ENCODE measurements around the gene DPEP3. TPM values are rescaled to one million over a fixed set of nuclear protein-coding genes. Genes with fewer than 3 reads are reported as not detected.

DPEP3 gene
- not detected in 2 replicates for total RNA-seq
- polyA plus RNA-seq = not detected in 2 replicates

- Histone ChIP-seq H3K9me2 (replicated peaks; ENCODE audit: insufficient read depth) (no peaks in the 10 kb centered on the region), H3K27ac (no peak within 1 kb of the TSS), H3K4me2 (no peak within 1 kb of the TSS), H3K36me3 (replicated peaks; ENCODE audit: insufficient read depth, low read depth) (no peaks in the 10 kb centered on the region), H3K9me3 (ENCODE audit: low read depth) (no peaks in the 10 kb centered on the region), H2AFZ (no peak within 1 kb of the TSS), H3K4me1 (ENCODE audit: insufficient read depth) (no peaks in the 10 kb centered on the region), H3K4me3 (no peak within 1 kb of the TSS), H3K79me2 (no peaks in the 10 kb centered on the region), H3K27me3 (no peaks in the 10 kb centered on the region), H4K20me1 (ENCODE audit: insufficient read depth, poor library complexity, severe bottlenecking) (no peaks in the 10 kb centered on the region)
- TF ChIP-seq EZH2 (IDR thresholded peaks at IDR 0.05; ENCODE audit: borderline replicate concordance) = no peak
- TF ChIP-seq CTCF (IDR thresholded peaks at IDR 0.05; ENCODE audit: poor library complexity) = peak; percentile 5
- TF ChIP-seq EZH2phosphoT487 (IDR thresholded peaks at IDR 0.05; ENCODE audit: low read depth, severe bottlenecking, unreplicated experiment) = no peak
- DNase-seq (ENCODE audit: low spot score) = no peak
- 83% methylated on average over 48 of the region's 62 CpGs for WGBS (ENCODE audit: low lambda C conversion rate, missing lambda C conversion rate)
These were observed at the start of gene DPEP3 for GRCh38 chr16:67979955-67980678. Gene DPEP3 (minus strand): TSS chr16:67980499. CDS start chr16:67980380, 119 bp downstream.

GRCh38 chr16:68028996-68029395 is 48.7 kb upstream of the DPEP3 start:
- TF ChIP-seq EZH2phosphoT487 (IDR thresholded peaks at IDR 0.05; ENCODE audit: low read depth, severe bottlenecking, unreplicated experiment) (no peak), CTCF (IDR thresholded peaks at IDR 0.05; ENCODE audit: poor library complexity) (no peak), EZH2 (IDR thresholded peaks at IDR 0.05; ENCODE audit: borderline replicate concordance) (no peak)
- H3K9me3 ChIP-seq (ENCODE audit: low read depth) = no peaks in the 10 kb centered on the region
- no peak overlapping the region for H3K27ac ChIP-seq
- no peak for DNase-seq (ENCODE audit: low spot score)
- H3K4me1 ChIP-seq (ENCODE audit: insufficient read depth) = peaks cover 2% of the 10 kb centered on the region
- WGBS (ENCODE audit: low lambda C conversion rate, missing lambda C conversion rate) = 96% methylated on average over 3 of the region's 3 CpGs
- H3K36me3 ChIP-seq (replicated peaks; ENCODE audit: insufficient read depth, low read depth) = no peaks in the 10 kb centered on the region
- no peaks in the 10 kb centered on the region for H3K9me2 ChIP-seq (replicated peaks; ENCODE audit: insufficient read depth)
- no peak overlapping the region for H3K4me2 ChIP-seq
- no peaks in the 10 kb centered on the region for H3K27me3 ChIP-seq
- no peak overlapping the region for H3K4me3 ChIP-seq
- H3K79me2 ChIP-seq = peaks cover 15% of the 10 kb centered on the region
- no peak overlapping the region for H2AFZ ChIP-seq
- no peaks in the 10 kb centered on the region for H4K20me1 ChIP-seq (ENCODE audit: insufficient read depth, poor library complexity, severe bottlenecking)

GRCh38 chr16:68022728-68023537 is 42.6 kb upstream of the DPEP3 start, which contains the start of the genes DDX28 and DUS2:
Gene DDX28 (minus strand): TSS chr16:68023232. CDS start chr16:68023202, 30 bp downstream.
Gene DUS2 (plus strand): TSS chr16:68023284. CDS start chr16:68038024, 14,740 bp downstream.
- no peaks in the 10 kb centered on the region for H4K20me1 ChIP-seq (ENCODE audit: insufficient read depth, poor library complexity, severe bottlenecking)
- peak; percentile 94 for DNase-seq (ENCODE audit: low spot score)
- TF ChIP-seq EZH2 (IDR thresholded peaks at IDR 0.05; ENCODE audit: borderline replicate concordance) (no peak), CTCF (IDR thresholded peaks at IDR 0.05; ENCODE audit: poor library complexity) (no peak), EZH2phosphoT487 (IDR thresholded peaks at IDR 0.05; ENCODE audit: low read depth, severe bottlenecking, unreplicated experiment) (no peak)
- H3K4me3 ChIP-seq = peak within 1 kb of the TSS; percentile 88
- H3K79me2 ChIP-seq = peaks cover 32% of the 10 kb centered on the region
- peak within 1 kb of the TSS; percentile 93 for H3K27ac ChIP-seq
- no peaks in the 10 kb centered on the region for H3K27me3 ChIP-seq
- peak within 1 kb of the TSS; percentile 93 for H3K4me2 ChIP-seq
- no peaks in the 10 kb centered on the region for H3K9me3 ChIP-seq (ENCODE audit: low read depth)
- peaks cover 14% of the 10 kb centered on the region for H3K4me1 ChIP-seq (ENCODE audit: insufficient read depth)
- H3K9me2 ChIP-seq (replicated peaks; ENCODE audit: insufficient read depth) = no peaks in the 10 kb centered on the region
- H3K36me3 ChIP-seq (replicated peaks; ENCODE audit: insufficient read depth, low read depth) = no peaks in the 10 kb centered on the region
- 2% methylated on average over 84 of the region's 84 CpGs for WGBS (ENCODE audit: low lambda C conversion rate, missing lambda C conversion rate)
- H2AFZ ChIP-seq = peak within 1 kb of the TSS; percentile 97
